Esophagus muscularis mucosa (tissue), 4 donors: ENCODE data around the gene NRSN2.

Experiments
- EP300 ChIP-seq: sonication (generic); formaldehyde crosslinking; IDR thresholded peaks from one replicate; pipeline ENCODE4 v1.6.1; 2017; ENCODE audit warnings: antibody characterized with exemption
- POLR2A ChIP-seq: fragments of 450-650 bp; IDR thresholded peaks from one replicate; pipeline ENCODE4 v1.6.1; 2017; ENCODE audit warnings: antibody characterized with exemption, moderate library complexity, mild to moderate bottlenecking, low read depth
- TF ChIP-seq, protein P1 (sequence below), 3 experiments: fragments of 200-600 bp in 2 of 3; fragments of 450-650 bp in 1 of 3; sonication (generic) in 2 of 3; IDR thresholded peaks; one replicate each; pipeline ENCODE4 v1.5.1; 2017 to 2019; ENCODE audit warnings: antibody characterized with exemption in 3 of 3, mild to moderate bottlenecking in 2 of 3, moderate library complexity in 1 of 3

DNA sequence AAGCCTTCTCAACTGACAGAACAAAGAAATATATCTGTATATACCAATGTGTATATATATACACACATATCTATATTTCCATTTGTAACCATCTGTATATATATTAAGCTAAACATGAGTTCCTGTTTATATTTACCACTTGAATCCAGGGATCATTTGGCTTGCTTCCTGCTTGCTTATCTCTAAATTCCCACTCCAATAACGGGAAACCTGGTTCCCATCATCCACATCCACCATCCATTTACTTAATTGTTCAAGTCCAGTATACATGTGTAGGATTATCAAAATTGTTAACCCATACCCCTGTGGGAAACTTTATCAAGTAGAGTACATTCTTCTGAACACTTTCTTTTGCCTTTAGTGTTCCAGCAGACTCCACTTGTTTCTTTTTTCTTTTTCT is 34.0 kb upstream of the NRSN2 start:
- no peak for TF ChIP-seq POLR2A
- TF ChIP-seq, protein P1, sequence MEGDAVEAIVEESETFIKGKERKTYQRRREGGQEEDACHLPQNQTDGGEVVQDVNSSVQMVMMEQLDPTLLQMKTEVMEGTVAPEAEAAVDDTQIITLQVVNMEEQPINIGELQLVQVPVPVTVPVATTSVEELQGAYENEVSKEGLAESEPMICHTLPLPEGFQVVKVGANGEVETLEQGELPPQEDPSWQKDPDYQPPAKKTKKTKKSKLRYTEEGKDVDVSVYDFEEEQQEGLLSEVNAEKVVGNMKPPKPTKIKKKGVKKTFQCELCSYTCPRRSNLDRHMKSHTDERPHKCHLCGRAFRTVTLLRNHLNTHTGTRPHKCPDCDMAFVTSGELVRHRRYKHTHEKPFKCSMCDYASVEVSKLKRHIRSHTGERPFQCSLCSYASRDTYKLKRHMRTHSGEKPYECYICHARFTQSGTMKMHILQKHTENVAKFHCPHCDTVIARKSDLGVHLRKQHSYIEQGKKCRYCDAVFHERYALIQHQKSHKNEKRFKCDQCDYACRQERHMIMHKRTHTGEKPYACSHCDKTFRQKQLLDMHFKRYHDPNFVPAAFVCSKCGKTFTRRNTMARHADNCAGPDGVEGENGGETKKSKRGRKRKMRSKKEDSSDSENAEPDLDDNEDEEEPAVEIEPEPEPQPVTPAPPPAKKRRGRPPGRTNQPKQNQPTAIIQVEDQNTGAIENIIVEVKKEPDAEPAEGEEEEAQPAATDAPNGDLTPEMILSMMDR (IDR thresholded peaks at IDR 0.05) = no peak
- no peak for TF ChIP-seq EP300
